HUES64 (cell line): ENCODE data around the gene BST2.
A peak's percentile ranks its signal among the peaks of the same experiment; 100 is the strongest.

Source experiments
- H3K27ac ChIP-seq: 2 replicates; pipeline ENCODE4 v1.7.0; 2013; ENCODE audit warnings: low read depth, low read length, inconsistent platforms
- H3K27me3 ChIP-seq: 2 replicates; pipeline ENCODE4 v1.6.1; 2013; ENCODE audit warnings: mild to moderate bottlenecking, low read length; ENCODE audit not compliant: insufficient read depth
- H3K36me3 ChIP-seq: 2 replicates; pipeline ENCODE4 v1.6.1; 2013; ENCODE audit warnings: mild to moderate bottlenecking, low read length; ENCODE audit not compliant: insufficient read depth
- H3K4me1 ChIP-seq: 2 replicates; pipeline ENCODE4 v1.6.1; 2013; ENCODE audit warnings: mild to moderate bottlenecking, low read length, moderate library complexity; ENCODE audit not compliant: insufficient read depth
- H3K4me3 ChIP-seq: 2 replicates; pipeline ENCODE4 v1.5.1; 2013; ENCODE audit warnings: mild to moderate bottlenecking, low read length, moderate library complexity
- H3K9ac ChIP-seq: 2 replicates; pipeline ENCODE4 v1.6.1; 2013; ENCODE audit warnings: mild to moderate bottlenecking, low read depth, low read length
- H3K9me3 ChIP-seq: 2 replicates; pipeline ENCODE4 v1.6.1; 2013; ENCODE audit warnings: low read depth, low read length; ENCODE audit not compliant: insufficient read depth
- WGBS: fragments of 150-250, 120-280 bp; methylation state at CpG from one replicate; pipeline ENCODE4 v1.1.7; 2013; ENCODE audit warnings: missing lambda C conversion rate; 5-methylcytosine and 5-hydroxymethylcytosine counted together

The BST2 gene

GRCh38 chr19:17436094-17436873 is 30.9 kb upstream of the BST2 start:
- no peaks in the 10 kb centered on the region for H3K27me3 ChIP-seq
- WGBS, result 92% methylated on average over 24 of the region's 25 CpGs

GRCh38 chr19:17435218-17435617 is 29.8 kb upstream of the BST2 start:
- H3K36me3 ChIP-seq, result no peaks in the 10 kb centered on the region
- no peak overlapping the region for H3K9ac ChIP-seq
- 94% methylated on average over 7 of the region's 7 CpGs for WGBS
- no peak overlapping the region for H3K4me3 ChIP-seq
- H3K4me1 ChIP-seq, result no peaks in the 10 kb centered on the region
- no peaks in the 10 kb centered on the region for H3K9me3 ChIP-seq
- H3K27me3 ChIP-seq, result no peaks in the 10 kb centered on the region
- H3K27ac ChIP-seq, result no peak overlapping the region

More at GRCh38 chr19:17436094-17436873, 30.9 kb upstream of the BST2 start:
- Histone ChIP-seq H3K4me1 (no peaks in the 10 kb centered on the region), H3K27ac (no peak overlapping the region), H3K36me3 (no peaks in the 10 kb centered on the region), H3K9ac (no peak overlapping the region), H3K4me3 (no peak overlapping the region), H3K9me3 (no peaks in the 10 kb centered on the region)

GRCh38 chr19:17431417-17431816 is 26.0 kb upstream of the BST2 start:
- Histone ChIP-seq H3K27ac (no peak overlapping the region), H3K27me3 (no peaks in the 10 kb centered on the region), H3K4me3 (no peak overlapping the region), H3K4me1 (no peaks in the 10 kb centered on the region), H3K9me3 (no peaks in the 10 kb centered on the region), H3K36me3 (no peaks in the 10 kb centered on the region), H3K9ac (no peak overlapping the region)
- 92% methylated on average over 7 of the region's 7 CpGs for WGBS

- no peaks in the 10 kb centered on the region for H3K36me3 ChIP-seq
- H3K4me3 ChIP-seq, result no peak overlapping the region
- H3K9ac ChIP-seq, result no peak overlapping the region
- H3K27me3 ChIP-seq, result no peaks in the 10 kb centered on the region
- no peaks in the 10 kb centered on the region for H3K9me3 ChIP-seq
- WGBS, result 89% methylated on average over 17 of the region's 17 CpGs
- no peak overlapping the region for H3K27ac ChIP-seq
- H3K4me1 ChIP-seq, result peaks cover under 1% of the 10 kb centered on the region; the same call in 1 of the 2 replicates
These were observed 24.2 kb upstream of the BST2 start for GRCh38 chr19:17429641-17430113.

- Histone ChIP-seq H3K9me3 (no peaks in the 10 kb centered on the region), H3K36me3 (no peaks in the 10 kb centered on the region; the same call in none of the 2 replicates), H3K4me3 (peak overlapping the region; percentile 46), H3K4me1 (peaks cover 4% of the 10 kb centered on the region; the same call in 1 of the 2 replicates), H3K27me3 (no peaks in the 10 kb centered on the region), H3K27ac (no peak overlapping the region), H3K9ac (0 out of 2 replicates have a peak overlapping the region, but pooled peaks have one; percentile 14)
- 13% methylated on average over 27 of the region's 27 CpGs for WGBS
These were observed 19.4 kb upstream of the BST2 start for GRCh38 chr19:17424743-17425365.

GRCh38 chr19:17423429-17424208 is 18.2 kb upstream of the BST2 start:
- Histone ChIP-seq H3K9ac (no peak overlapping the region), H3K27ac (no peak overlapping the region), H3K4me3 (no peak overlapping the region), H3K27me3 (no peaks in the 10 kb centered on the region), H3K4me1 (peaks cover 11% of the 10 kb centered on the region; the same call in 1 of the 2 replicates), H3K36me3 (no peaks in the 10 kb centered on the region; the same call in none of the 2 replicates), H3K9me3 (no peaks in the 10 kb centered on the region)
- WGBS, result 91% methylated on average over 18 of the region's 20 CpGs

- Histone ChIP-seq H3K27ac (no peak overlapping the region), H3K9ac (no peak overlapping the region), H3K4me3 (no peak overlapping the region), H3K36me3 (no peaks in the 10 kb centered on the region; the same call in none of the 2 replicates), H3K9me3 (no peaks in the 10 kb centered on the region), H3K27me3 (no peaks in the 10 kb centered on the region), H3K4me1 (peaks cover 11% of the 10 kb centered on the region; the same call in 1 of the 2 replicates)
- 95% methylated on average over 4 of the region's 4 CpGs for WGBS
These were observed 16.5 kb upstream of the BST2 start for GRCh38 chr19:17421942-17422341.

GRCh38 chr19:17420475-17420924 is 15.1 kb upstream of the BST2 start:
- WGBS, result 10% methylated on average over 25 of the region's 25 CpGs
- H3K4me3 ChIP-seq, result peak overlapping the region; percentile 79
- H3K27ac ChIP-seq, result no peak overlapping the region
- peaks cover 15% of the 10 kb centered on the region; the same call in 1 of the 2 replicates for H3K4me1 ChIP-seq
- H3K36me3 ChIP-seq, result no peaks in the 10 kb centered on the region; the same call in none of the 2 replicates
- H3K27me3 ChIP-seq, result no peaks in the 10 kb centered on the region; the same call in 1 of the 2 replicates
- peak overlapping the region; percentile 32; the same call in 1 of the 2 replicates for H3K9ac ChIP-seq
- no peaks in the 10 kb centered on the region for H3K9me3 ChIP-seq

- WGBS, result under 1% methylated on average over 85 of the region's 85 CpGs
- peaks cover 20% of the 10 kb centered on the region; the same call in 1 of the 2 replicates for H3K4me1 ChIP-seq
- H3K36me3 ChIP-seq, result no peaks in the 10 kb centered on the region; the same call in none of the 2 replicates
- H3K9me3 ChIP-seq, result no peaks in the 10 kb centered on the region
- peak within 1 kb of the TSS; percentile 56 for H3K9ac ChIP-seq
- peak within 1 kb of the TSS; percentile 68; the same call in 1 of the 2 replicates for H3K27ac ChIP-seq
- no peaks in the 10 kb centered on the region; the same call in 1 of the 2 replicates for H3K27me3 ChIP-seq
- peak within 1 kb of the TSS; percentile 79 for H3K4me3 ChIP-seq
These were observed 14.4 kb upstream of the BST2 start, which contains the start of gene MVB12A for GRCh38 chr19:17419621-17420474. Gene MVB12A, plus strand, starts transcription at chr19:17420047. Its CDS starts 89 bp downstream, at chr19:17420136.

- no peaks in the 10 kb centered on the region for H3K9me3 ChIP-seq
- H3K36me3 ChIP-seq, result no peaks in the 10 kb centered on the region; the same call in none of the 2 replicates
- peak overlapping the region; percentile 68; the same call in 1 of the 2 replicates for H3K27ac ChIP-seq
- WGBS, result 64% methylated on average over 8 of the region's 8 CpGs
- H3K9ac ChIP-seq, result peak overlapping the region; percentile 56
- H3K4me3 ChIP-seq, result peak overlapping the region; percentile 51
- no peaks in the 10 kb centered on the region; the same call in 1 of the 2 replicates for H3K27me3 ChIP-seq
- peaks cover 18% of the 10 kb centered on the region; the same call in 1 of the 2 replicates for H3K4me1 ChIP-seq
These were observed 13.8 kb upstream of the BST2 start for GRCh38 chr19:17419154-17419620.
